Ishikawa (cell line): ENCODE results near the gene CD83.

Experiments
- CEBPB ChIP-seq: IDR thresholded peaks from 2 replicates; pipeline ENCODE4 v1.6.1; 2012
- CREB1 ChIP-seq: IDR thresholded peaks from 2 replicates; pipeline ENCODE4 v1.6.1; 2012; ENCODE audit warnings: low read depth
- EP300 ChIP-seq: IDR thresholded peaks from 2 replicates; pipeline ENCODE4 v1.6.1; 2012; ENCODE audit warnings: borderline replicate concordance
- FOXM1 ChIP-seq: IDR thresholded peaks from 2 replicates; pipeline ENCODE4 v1.6.1; 2012; ENCODE audit warnings: low read depth, borderline replicate concordance
- NFIC ChIP-seq: IDR thresholded peaks from 2 replicates; pipeline ENCODE4 v1.6.1; 2012
- RAD21 ChIP-seq: IDR thresholded peaks from 2 replicates; pipeline ENCODE4 v1.6.1; 2012; ENCODE audit warnings: low read depth
- TAF1 ChIP-seq: IDR thresholded peaks from 2 replicates; pipeline ENCODE4 v1.6.1; 2012; ENCODE audit warnings: low read depth, mild to moderate bottlenecking
- TEAD4 ChIP-seq: IDR thresholded peaks from 2 replicates; pipeline ENCODE4 v1.6.1; 2012
- YY1 ChIP-seq: IDR thresholded peaks from 2 replicates; pipeline ENCODE4 v1.6.1; 2012; ENCODE audit warnings: low read depth
- ZBTB7A ChIP-seq: IDR thresholded peaks from 2 replicates; pipeline ENCODE4 v1.6.1; 2012; ENCODE audit warnings: low read depth
- TF ChIP-seq, protein P1 (sequence below): IDR thresholded peaks from 2 replicates; pipeline ENCODE4 v1.6.1; 2012; ENCODE audit warnings: low read depth, mild to moderate bottlenecking

GRCh38 chr6:14110001-14110818 lies 7.4 kb upstream of the CD83 start:
- no peak for TF ChIP-seq FOXM1
- TF ChIP-seq ZBTB7A = no peak
- TF ChIP-seq TEAD4 = no peak
- TF ChIP-seq, protein P1, sequence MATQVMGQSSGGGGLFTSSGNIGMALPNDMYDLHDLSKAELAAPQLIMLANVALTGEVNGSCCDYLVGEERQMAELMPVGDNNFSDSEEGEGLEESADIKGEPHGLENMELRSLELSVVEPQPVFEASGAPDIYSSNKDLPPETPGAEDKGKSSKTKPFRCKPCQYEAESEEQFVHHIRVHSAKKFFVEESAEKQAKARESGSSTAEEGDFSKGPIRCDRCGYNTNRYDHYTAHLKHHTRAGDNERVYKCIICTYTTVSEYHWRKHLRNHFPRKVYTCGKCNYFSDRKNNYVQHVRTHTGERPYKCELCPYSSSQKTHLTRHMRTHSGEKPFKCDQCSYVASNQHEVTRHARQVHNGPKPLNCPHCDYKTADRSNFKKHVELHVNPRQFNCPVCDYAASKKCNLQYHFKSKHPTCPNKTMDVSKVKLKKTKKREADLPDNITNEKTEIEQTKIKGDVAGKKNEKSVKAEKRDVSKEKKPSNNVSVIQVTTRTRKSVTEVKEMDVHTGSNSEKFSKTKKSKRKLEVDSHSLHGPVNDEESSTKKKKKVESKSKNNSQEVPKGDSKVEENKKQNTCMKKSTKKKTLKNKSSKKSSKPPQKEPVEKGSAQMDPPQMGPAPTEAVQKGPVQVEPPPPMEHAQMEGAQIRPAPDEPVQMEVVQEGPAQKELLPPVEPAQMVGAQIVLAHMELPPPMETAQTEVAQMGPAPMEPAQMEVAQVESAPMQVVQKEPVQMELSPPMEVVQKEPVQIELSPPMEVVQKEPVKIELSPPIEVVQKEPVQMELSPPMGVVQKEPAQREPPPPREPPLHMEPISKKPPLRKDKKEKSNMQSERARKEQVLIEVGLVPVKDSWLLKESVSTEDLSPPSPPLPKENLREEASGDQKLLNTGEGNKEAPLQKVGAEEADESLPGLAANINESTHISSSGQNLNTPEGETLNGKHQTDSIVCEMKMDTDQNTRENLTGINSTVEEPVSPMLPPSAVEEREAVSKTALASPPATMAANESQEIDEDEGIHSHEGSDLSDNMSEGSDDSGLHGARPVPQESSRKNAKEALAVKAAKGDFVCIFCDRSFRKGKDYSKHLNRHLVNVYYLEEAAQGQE = no peak
- TF ChIP-seq YY1 = no peak
- TF ChIP-seq EP300 = no peak
- no peak for TF ChIP-seq CEBPB
- TF ChIP-seq TAF1 = no peak
- no peak for TF ChIP-seq CREB1
- no peak for TF ChIP-seq RAD21
- no peak for TF ChIP-seq NFIC
